HepG2 (cell line): ENCODE results near the gene TPCN2. TPM values are rescaled to one million over a fixed set of nuclear protein-coding genes. Genes with fewer than 3 reads are reported as not detected.

Experiments
- DPF2 ChIP-seq: sonication (generic); formaldehyde crosslinking; IDR thresholded peaks from 2 replicates; pipeline ENCODE4 v1.4.0; 2020; ENCODE audit warnings: mild to moderate bottlenecking, low read depth, missing genetic modification reagents, borderline replicate concordance
- NFE2 ChIP-seq: sonication (generic); formaldehyde crosslinking; IDR thresholded peaks from 2 replicates; pipeline ENCODE4 v1.4.0; 2020; ENCODE audit warnings: missing genetic modification reagents
- NFIC ChIP-seq: IDR thresholded peaks from 2 replicates; pipeline ENCODE4 v1.6.1; 2012; ENCODE audit warnings: mild to moderate bottlenecking, low read length, inconsistent platforms
- NFKBIZ ChIP-seq: IDR thresholded peaks from 2 replicates; pipeline ENCODE4 v1.6.1; 2018; ENCODE audit warnings: missing genetic modification reagents, missing compliant biosample characterization
- PLRG1 ChIP-seq: fragments of 450-650 bp; conservative IDR thresholded peaks from 2 replicates; pipeline ENCODE4 v1.6.1; 2016
- SCMH1 ChIP-seq: sonication (generic); formaldehyde crosslinking; IDR thresholded peaks from 2 replicates; pipeline ENCODE4 v1.9.0; 2021; ENCODE audit warnings: missing genetic modification reagents, mild to moderate bottlenecking, borderline replicate concordance
- SMAD1 ChIP-seq: sonication (generic); formaldehyde crosslinking; IDR thresholded peaks from 2 replicates; pipeline ENCODE4 v1.4.0; 2020; ENCODE audit warnings: missing genetic modification reagents, low read depth, mild to moderate bottlenecking, borderline replicate concordance
- SRY ChIP-seq: sonication (generic); formaldehyde crosslinking; IDR thresholded peaks from 2 replicates; pipeline ENCODE4 v1.8.0; 2022; ENCODE audit warnings: mild to moderate bottlenecking, missing genetic modification reagents
- THAP11 ChIP-seq: IDR thresholded peaks from 2 replicates; pipeline ENCODE4 v1.6.1; 2016; ENCODE audit warnings: missing biosample characterization, missing genetic modification reagents
- TMF1 ChIP-seq: sonication (generic); formaldehyde crosslinking; IDR thresholded peaks from 2 replicates; pipeline ENCODE4 v1.8.1; 2022; ENCODE audit warnings: low read depth, missing genetic modification reagents
- ZC3H4 ChIP-seq: sonication (generic); formaldehyde crosslinking; IDR thresholded peaks from 2 replicates; pipeline ENCODE4 v1.4.0; 2020; ENCODE audit warnings: missing genetic modification reagents, borderline replicate concordance
- ZNF672 ChIP-seq: sonication (generic); formaldehyde crosslinking; IDR thresholded peaks from 2 replicates; pipeline ENCODE4 v1.8.1; 2022; ENCODE audit warnings: missing genetic modification reagents
- ZSCAN12 ChIP-seq: sonication (generic); formaldehyde crosslinking; IDR thresholded peaks from 2 replicates; pipeline ENCODE4 v1.9.0; 2021; ENCODE audit warnings: mild to moderate bottlenecking, missing genetic modification reagents
- polyA plus RNA-seq, 8 experiments: library from polyadenylated mRNA; depleted of rRNA in 3 of 8; stranded (reverse) in 7 of 8; unstranded in 1 of 8; fragments of >200 nt; fragmentation: Illumina TruSeq in 4 of 8; extraction: Trizol in 4 of 8; gene quantifications; 2 replicates each; pipeline versions ENCODE4 v1.2.1 to v1.2.3, GENCODE V29; 2011 to 2016; ENCODE audit warnings: low read depth in 4 of 8, missing spikeins in 1 of 8, mixed read lengths in 1 of 8; ENCODE audit not compliant: insufficient read depth in 1 of 8
- total RNA-seq, 5 experiments: library from RNA; depleted of rRNA; stranded (reverse); fragments of >200 nt; fragmentation: Illumina TruSeq; extraction: Trizol; gene quantifications; 2 replicates each; pipeline ENCODE4 v1.2.3, GENCODE V29; 2016; ENCODE audit warnings: low read depth in 1 of 5
- TF ChIP-seq, protein P1 (sequence below): sonication (generic); formaldehyde crosslinking; IDR thresholded peaks from 2 replicates; pipeline ENCODE4 v1.5.0; 2020; ENCODE audit warnings: mild to moderate bottlenecking, missing genetic modification reagents
- TF ChIP-seq, protein P2 (sequence below): sonication (generic); formaldehyde crosslinking; IDR thresholded peaks from 2 replicates; pipeline ENCODE4 v1.8.0; 2022; ENCODE audit warnings: missing genetic modification reagents, mild to moderate bottlenecking, borderline replicate concordance
- TF ChIP-seq, protein P3 (sequence below): sonication (generic); formaldehyde crosslinking; IDR thresholded peaks from 2 replicates; pipeline ENCODE4 v1.5.1; 2020; ENCODE audit warnings: missing genetic modification reagents, mild to moderate bottlenecking, borderline replicate concordance
- TF ChIP-seq, protein P4 (sequence below), 2 experiments: sonication (generic) in 1 of 2; formaldehyde crosslinking in 1 of 2; IDR thresholded peaks; 2 replicates each; pipeline versions ENCODE4 v1.4.0 to v1.6.1; 2018 to 2020; ENCODE audit warnings: missing genetic modification reagents in 2 of 2, borderline replicate concordance in 1 of 2, low read depth in 1 of 2, mild to moderate bottlenecking in 1 of 2, missing biosample characterization in 1 of 2
- TF ChIP-seq, protein P5 (sequence below): sonication (generic); formaldehyde crosslinking; IDR thresholded peaks from 2 replicates; pipeline ENCODE4 v1.8.1; 2023; ENCODE audit warnings: mild to moderate bottlenecking, missing genetic modification reagents

Gene TPCN2
- total and polyA plus RNA-seq, 2 of the 13 experiments (the other 11 are each of a cell fraction or from before 2014, with no cell fraction given), result 5.6 to 5.9 TPM

DNA sequence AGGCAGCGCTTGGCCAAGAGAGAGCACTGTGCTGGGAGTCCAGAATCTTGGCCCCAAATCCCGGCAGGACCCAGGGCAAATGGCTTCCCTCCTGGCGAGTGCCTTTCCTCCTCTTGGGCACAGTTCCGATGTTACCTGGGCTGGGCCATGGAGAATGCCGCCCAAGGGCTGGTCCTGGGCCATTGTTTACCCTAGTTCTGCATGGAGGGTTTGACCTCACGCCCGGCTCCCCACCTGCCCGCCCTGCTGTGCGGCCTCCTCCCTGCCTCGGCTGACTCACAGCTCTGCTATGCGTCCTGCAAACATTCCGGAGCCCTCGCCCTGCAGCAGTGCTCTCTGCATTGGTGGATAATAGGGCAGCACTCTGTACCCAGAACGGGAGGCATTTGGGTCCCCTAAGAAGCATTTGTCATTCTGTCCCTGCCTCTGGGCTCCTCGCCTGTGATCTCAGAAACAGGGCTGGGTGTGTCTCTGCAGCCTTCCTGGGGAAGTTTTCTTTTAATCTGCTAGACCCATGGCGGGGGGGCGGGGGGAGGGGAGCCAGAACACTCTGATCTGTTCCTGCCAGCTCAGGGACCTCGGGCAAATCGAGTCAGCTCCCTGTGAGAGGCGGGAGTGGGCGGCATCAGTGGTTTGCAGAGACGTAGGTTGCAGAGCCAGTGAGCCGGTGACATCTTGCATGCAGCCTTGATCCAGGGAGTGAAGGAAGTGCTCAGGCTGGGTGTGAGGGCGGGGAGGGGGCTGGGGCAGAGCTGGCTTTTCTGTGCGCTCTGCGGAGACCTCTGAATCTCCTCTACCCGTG is 74.1 kb downstream of the TPCN2 start (continued):
- TF ChIP-seq SMAD1 (CRISPR knock-in tag) (no peak), ZSCAN12 (no peak), NFKBIZ (CRISPR knock-in tag) (0 out of 2 replicates have a peak, but pooled peaks have one; percentile 65), TMF1 (CRISPR knock-in tag) (no peak), SRY (CRISPR knock-in tag) (no peak), THAP11 (peak; percentile 55), NFIC (no peak), ZC3H4 (CRISPR knock-in tag) (no peak), DPF2 (CRISPR knock-in tag) (peak; percentile 88), PLRG1 (no peak), SCMH1 (CRISPR knock-in tag) (no peak), ZNF672 (CRISPR knock-in tag) (no peak), NFE2 (CRISPR knock-in tag) (no peak)
- TF ChIP-seq, protein P1, sequence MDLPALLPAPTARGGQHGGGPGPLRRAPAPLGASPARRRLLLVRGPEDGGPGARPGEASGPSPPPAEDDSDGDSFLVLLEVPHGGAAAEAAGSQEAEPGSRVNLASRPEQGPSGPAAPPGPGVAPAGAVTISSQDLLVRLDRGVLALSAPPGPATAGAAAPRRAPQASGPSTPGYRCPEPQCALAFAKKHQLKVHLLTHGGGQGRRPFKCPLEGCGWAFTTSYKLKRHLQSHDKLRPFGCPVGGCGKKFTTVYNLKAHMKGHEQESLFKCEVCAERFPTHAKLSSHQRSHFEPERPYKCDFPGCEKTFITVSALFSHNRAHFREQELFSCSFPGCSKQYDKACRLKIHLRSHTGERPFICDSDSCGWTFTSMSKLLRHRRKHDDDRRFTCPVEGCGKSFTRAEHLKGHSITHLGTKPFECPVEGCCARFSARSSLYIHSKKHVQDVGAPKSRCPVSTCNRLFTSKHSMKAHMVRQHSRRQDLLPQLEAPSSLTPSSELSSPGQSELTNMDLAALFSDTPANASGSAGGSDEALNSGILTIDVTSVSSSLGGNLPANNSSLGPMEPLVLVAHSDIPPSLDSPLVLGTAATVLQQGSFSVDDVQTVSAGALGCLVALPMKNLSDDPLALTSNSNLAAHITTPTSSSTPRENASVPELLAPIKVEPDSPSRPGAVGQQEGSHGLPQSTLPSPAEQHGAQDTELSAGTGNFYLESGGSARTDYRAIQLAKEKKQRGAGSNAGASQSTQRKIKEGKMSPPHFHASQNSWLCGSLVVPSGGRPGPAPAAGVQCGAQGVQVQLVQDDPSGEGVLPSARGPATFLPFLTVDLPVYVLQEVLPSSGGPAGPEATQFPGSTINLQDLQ (CRISPR knock-in tag), result no peak
- TF ChIP-seq, protein P2, sequence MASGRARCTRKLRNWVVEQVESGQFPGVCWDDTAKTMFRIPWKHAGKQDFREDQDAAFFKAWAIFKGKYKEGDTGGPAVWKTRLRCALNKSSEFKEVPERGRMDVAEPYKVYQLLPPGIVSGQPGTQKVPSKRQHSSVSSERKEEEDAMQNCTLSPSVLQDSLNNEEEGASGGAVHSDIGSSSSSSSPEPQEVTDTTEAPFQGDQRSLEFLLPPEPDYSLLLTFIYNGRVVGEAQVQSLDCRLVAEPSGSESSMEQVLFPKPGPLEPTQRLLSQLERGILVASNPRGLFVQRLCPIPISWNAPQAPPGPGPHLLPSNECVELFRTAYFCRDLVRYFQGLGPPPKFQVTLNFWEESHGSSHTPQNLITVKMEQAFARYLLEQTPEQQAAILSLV (CRISPR knock-in tag), result no peak
- TF ChIP-seq, protein P3, sequence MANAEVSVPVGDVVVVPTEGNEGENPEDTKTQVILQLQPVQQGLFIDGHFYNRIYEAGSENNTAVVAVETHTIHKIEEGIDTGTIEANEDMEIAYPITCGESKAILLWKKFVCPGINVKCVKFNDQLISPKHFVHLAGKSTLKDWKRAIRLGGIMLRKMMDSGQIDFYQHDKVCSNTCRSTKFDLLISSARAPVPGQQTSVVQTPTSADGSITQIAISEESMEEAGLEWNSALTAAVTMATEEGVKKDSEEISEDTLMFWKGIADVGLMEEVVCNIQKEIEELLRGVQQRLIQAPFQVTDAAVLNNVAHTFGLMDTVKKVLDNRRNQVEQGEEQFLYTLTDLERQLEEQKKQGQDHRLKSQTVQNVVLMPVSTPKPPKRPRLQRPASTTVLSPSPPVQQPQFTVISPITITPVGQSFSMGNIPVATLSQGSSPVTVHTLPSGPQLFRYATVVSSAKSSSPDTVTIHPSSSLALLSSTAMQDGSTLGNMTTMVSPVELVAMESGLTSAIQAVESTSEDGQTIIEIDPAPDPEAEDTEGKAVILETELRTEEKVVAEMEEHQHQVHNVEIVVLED (CRISPR knock-in tag), result peak; percentile 47; the same call in 1 of the 2 replicates
- TF ChIP-seq, protein P4, sequence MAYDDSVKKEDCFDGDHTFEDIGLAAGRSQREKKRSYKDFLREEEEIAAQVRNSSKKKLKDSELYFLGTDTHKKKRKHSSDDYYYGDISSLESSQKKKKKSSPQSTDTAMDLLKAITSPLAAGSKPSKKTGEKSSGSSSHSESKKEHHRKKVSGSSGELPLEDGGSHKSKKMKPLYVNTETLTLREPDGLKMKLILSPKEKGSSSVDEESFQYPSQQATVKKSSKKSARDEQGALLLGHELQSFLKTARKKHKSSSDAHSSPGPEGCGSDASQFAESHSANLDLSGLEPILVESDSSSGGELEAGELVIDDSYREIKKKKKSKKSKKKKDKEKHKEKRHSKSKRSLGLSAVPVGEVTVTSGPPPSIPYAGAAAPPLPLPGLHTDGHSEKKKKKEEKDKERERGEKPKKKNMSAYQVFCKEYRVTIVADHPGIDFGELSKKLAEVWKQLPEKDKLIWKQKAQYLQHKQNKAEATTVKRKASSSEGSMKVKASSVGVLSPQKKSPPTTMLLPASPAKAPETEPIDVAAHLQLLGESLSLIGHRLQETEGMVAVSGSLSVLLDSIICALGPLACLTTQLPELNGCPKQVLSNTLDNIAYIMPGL (CRISPR knock-in tag; IDR thresholded peaks at IDR 0.05; ENCODE audit: borderline replicate concordance in 1 of 2, low read depth in 1 of 2), result peak in 1 of 2 experiments; percentile 39; a peak in 1 of 4 replicates
- TF ChIP-seq, protein P5, sequence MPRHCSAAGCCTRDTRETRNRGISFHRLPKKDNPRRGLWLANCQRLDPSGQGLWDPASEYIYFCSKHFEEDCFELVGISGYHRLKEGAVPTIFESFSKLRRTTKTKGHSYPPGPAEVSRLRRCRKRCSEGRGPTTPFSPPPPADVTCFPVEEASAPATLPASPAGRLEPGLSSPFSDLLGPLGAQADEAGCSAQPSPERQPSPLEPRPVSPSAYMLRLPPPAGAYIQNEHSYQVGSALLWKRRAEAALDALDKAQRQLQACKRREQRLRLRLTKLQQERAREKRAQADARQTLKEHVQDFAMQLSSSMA (CRISPR knock-in tag), result no peak
